ENCODE measurements around the gene FAM124B. TPM values are rescaled to one million over a fixed set of nuclear protein-coding genes. Genes with fewer than 3 reads are reported as not detected.

FAM124B gene
- total and polyA plus RNA-seq, 2 of the 8 experiments (the other 6 are each of a cell fraction or from before 2014, with no cell fraction given): 2.1 to 2.6 TPM

DNA sequence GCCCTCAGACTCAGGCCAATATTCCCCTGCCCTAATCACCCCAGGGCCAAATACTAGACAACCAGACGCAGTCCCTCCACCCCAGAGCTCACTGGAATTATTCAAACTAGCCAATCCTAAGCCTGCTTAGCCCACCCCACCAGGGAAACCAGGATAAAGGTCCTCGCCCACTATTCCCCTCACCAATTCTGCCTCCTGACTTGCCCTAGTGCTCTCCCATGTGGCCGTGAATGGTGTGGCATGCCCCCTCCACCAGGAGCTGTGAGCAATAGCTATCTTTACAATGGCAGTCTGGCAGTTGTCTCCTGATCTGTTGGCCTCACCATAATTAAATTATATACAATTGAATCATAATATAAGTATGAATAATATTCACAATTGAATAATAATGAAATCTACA lies 42.3 kb downstream of the FAM124B start (continued):
- TF ChIP-seq MAX (IDR thresholded peaks at IDR 0.05) (peak; percentile 53; the same call in 1 of the 2 replicates), BRCA1 (IDR thresholded peaks at IDR 0.05; ENCODE audit: low read depth, low read length) (no peak), GABPA (IDR thresholded peaks at IDR 0.05; ENCODE audit: borderline replicate concordance, insufficient read depth, low read length) (no peak), CHD1 (IDR thresholded peaks at IDR 0.05; ENCODE audit: low read depth, low read length) (no peak), FOSL1 (IDR thresholded peaks at IDR 0.05; ENCODE audit: insufficient read depth, low read depth, low read length) (no peak), KDM5A (IDR thresholded peaks at IDR 0.05; ENCODE audit: low read length) (no peak)
- TF ChIP-seq, protein P1, sequence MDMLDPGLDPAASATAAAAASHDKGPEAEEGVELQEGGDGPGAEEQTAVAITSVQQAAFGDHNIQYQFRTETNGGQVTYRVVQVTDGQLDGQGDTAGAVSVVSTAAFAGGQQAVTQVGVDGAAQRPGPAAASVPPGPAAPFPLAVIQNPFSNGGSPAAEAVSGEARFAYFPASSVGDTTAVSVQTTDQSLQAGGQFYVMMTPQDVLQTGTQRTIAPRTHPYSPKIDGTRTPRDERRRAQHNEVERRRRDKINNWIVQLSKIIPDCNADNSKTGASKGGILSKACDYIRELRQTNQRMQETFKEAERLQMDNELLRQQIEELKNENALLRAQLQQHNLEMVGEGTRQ (IDR thresholded peaks at IDR 0.05; ENCODE audit: low read length): no peak
- TF ChIP-seq, protein P2, sequence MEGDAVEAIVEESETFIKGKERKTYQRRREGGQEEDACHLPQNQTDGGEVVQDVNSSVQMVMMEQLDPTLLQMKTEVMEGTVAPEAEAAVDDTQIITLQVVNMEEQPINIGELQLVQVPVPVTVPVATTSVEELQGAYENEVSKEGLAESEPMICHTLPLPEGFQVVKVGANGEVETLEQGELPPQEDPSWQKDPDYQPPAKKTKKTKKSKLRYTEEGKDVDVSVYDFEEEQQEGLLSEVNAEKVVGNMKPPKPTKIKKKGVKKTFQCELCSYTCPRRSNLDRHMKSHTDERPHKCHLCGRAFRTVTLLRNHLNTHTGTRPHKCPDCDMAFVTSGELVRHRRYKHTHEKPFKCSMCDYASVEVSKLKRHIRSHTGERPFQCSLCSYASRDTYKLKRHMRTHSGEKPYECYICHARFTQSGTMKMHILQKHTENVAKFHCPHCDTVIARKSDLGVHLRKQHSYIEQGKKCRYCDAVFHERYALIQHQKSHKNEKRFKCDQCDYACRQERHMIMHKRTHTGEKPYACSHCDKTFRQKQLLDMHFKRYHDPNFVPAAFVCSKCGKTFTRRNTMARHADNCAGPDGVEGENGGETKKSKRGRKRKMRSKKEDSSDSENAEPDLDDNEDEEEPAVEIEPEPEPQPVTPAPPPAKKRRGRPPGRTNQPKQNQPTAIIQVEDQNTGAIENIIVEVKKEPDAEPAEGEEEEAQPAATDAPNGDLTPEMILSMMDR (IDR thresholded peaks at IDR 0.05; ENCODE audit: control extremely low read depth in 1 of 3, insufficient read depth in 1 of 3, low read depth in 1 of 3, low read length in 3 of 3): peak; percentile 72 to 85 (median 76)

Data from H1 (cell line).